Activated CD4-positive, alpha-beta memory T cell treated with anti-CD3 and anti-CD28 coated beads, Interleukin-2, amount 10 ng/mL, durations not matched to agents 7 days and 5 days (primary cell): ENCODE measurements around the gene TRABD2B. TPM values are rescaled to one million over a fixed set of nuclear protein-coding genes. Genes with fewer than 3 reads are reported as not detected.

Experiments used
- CTCF ChIA-PET: fragments of 350-600 bp; sonication (Branson Sonifier 250); formaldehyde crosslinking; loops from one replicate; lab custom pipeline; 2021; ENCODE audit warnings: antibody characterized with exemption, inconsistent platforms; lab: Charles Lee
- POLR2A ChIA-PET: fragments of 350-600 bp; sonication (Branson Sonifier 250); formaldehyde crosslinking; loops from one replicate; lab custom pipeline; 2021; ENCODE audit warnings: antibody characterized with exemption; lab: Charles Lee
- DNase-seq: peaks from one replicate; pipeline ENCODE4 v3.0.0-alpha.2; 2020
- H3K27ac Mint-ChIP-seq: one replicate; pipeline ENCODE4 v1.8.0; 2021; ENCODE audit warnings: mild to moderate bottlenecking, mixed read lengths
- H3K27me3 Mint-ChIP-seq: one replicate; pipeline ENCODE4 v1.8.0; 2021; ENCODE audit warnings: mixed read lengths
- H3K36me3 Mint-ChIP-seq: one replicate; pipeline ENCODE4 v1.8.0; 2021; ENCODE audit warnings: low read depth, mixed read lengths
- H3K4me1 Mint-ChIP-seq: one replicate; pipeline ENCODE4 v1.8.0; 2021; ENCODE audit warnings: mixed read lengths
- H3K4me3 Mint-ChIP-seq: one replicate; pipeline ENCODE4 v1.8.0; 2021; ENCODE audit warnings: mild to moderate bottlenecking, mixed read lengths
- H3K9me3 Mint-ChIP-seq: one replicate; pipeline ENCODE4 v1.8.0; 2021; ENCODE audit warnings: mixed read lengths
- total RNA-seq, 2 experiments: library from RNA; stranded (reverse); gene quantifications; one replicate each; pipeline ENCODE4 v1.2.3, GENCODE V29; 2021

Gene TRABD2B
- total RNA-seq, 2 experiments from 2014 or later: not detected

DNA sequence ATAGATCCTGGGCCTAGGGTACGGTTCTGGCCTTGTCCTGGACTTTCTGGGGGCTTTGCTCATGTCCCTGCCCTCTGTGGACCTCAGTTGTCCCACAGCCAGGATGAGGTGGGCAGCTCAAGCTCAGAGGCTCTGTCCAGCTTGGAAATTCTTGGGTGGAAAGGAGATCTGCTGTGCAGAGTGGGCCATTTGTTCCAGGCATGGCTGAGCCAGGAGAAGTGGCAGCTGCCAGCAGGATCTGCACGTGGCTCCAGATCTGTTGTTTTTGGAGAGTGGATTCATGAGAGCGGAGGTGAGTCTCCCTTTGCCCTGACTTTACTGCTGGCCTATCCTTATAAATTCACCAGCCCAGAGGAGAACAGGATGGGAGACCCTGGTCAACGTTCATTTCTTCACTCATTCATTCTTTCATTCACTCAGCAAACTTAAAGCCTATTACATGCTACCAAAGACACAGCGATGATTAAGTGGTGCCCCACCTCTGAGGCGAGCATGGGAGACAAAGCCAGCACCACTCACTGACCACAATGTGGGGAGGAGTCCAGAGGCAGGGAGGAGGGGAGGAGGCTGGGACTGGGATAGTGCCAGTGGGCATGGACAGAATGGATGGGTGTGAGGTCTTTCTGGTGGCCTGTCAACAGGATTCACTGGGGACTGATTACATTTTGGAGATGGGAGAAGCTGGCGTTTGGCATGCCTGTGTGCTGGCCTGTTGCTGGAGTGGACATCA is 205.1 kb downstream of the TRABD2B start:
- Mint-ChIP-seq H3K4me1 (no peaks in the 10 kb centered on the region), H3K4me3 (no peak overlapping the region), H3K36me3 (no peaks in the 10 kb centered on the region), H3K27ac (no peak overlapping the region), H3K9me3 (no peaks in the 10 kb centered on the region), H3K27me3 (no peaks in the 10 kb centered on the region)
- no peak for DNase-seq
- POLR2A ChIA-PET: no interaction called here
- CTCF ChIA-PET: no interaction called here

DNA sequence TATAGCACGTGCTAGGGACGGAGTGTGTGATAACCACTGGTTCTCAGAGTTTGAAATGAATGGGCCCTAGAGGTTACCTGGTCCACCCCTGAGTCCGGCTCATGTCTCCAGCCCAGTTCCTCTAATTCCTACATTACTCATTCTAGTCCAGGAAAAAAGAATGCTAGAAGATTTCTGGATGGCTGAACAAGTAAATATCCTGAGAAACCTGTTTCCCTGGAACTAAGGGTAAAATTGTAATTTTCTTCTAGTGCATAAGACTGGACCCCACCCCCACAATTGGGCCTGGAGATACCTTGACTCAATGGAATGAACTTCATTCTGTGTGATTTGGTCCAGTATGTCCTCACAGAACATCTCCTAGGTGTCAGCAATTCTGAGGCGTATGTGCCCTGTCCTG is 208.4 kb downstream of the TRABD2B start:
- CTCF ChIA-PET: no interaction called here

DNA sequence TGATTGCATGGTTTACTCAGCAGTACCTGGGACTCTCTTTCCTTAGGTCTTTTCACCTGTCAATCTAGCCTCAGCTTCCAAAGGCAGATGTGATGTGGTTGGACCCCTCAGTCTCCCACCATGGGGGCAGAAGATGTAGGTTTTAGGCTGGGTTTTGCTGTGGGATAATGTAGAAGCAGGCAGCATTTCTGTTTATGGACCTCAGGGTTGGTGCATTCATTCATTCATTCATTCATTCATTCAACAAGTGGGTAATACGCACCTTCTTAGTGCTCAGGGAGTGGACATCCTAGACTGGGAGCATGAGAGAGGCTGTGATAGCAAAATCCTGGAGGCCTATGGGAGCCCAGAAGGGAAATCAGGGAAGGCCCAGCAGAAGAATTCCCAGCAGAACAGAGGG is 209.6 kb downstream of the TRABD2B start:
- no peaks in the 10 kb centered on the region for H3K9me3 Mint-ChIP-seq
- no peak overlapping the region for H3K27ac Mint-ChIP-seq
- H3K27me3 Mint-ChIP-seq: no peaks in the 10 kb centered on the region
- H3K36me3 Mint-ChIP-seq: no peaks in the 10 kb centered on the region
- POLR2A ChIA-PET: no interaction called here
- no peak overlapping the region for H3K4me3 Mint-ChIP-seq
- no peak for DNase-seq
- CTCF ChIA-PET: no interaction called here
- no peaks in the 10 kb centered on the region for H3K4me1 Mint-ChIP-seq

More for the DNA sequence above, 208.4 kb downstream of the TRABD2B start:
- no peaks in the 10 kb centered on the region for H3K9me3 Mint-ChIP-seq
- no peaks in the 10 kb centered on the region for H3K4me1 Mint-ChIP-seq
- no peaks in the 10 kb centered on the region for H3K27me3 Mint-ChIP-seq
- POLR2A ChIA-PET: no interaction called here
- H3K27ac Mint-ChIP-seq: no peak overlapping the region
- H3K36me3 Mint-ChIP-seq: no peaks in the 10 kb centered on the region
- H3K4me3 Mint-ChIP-seq: no peak overlapping the region
- no peak for DNase-seq

DNA sequence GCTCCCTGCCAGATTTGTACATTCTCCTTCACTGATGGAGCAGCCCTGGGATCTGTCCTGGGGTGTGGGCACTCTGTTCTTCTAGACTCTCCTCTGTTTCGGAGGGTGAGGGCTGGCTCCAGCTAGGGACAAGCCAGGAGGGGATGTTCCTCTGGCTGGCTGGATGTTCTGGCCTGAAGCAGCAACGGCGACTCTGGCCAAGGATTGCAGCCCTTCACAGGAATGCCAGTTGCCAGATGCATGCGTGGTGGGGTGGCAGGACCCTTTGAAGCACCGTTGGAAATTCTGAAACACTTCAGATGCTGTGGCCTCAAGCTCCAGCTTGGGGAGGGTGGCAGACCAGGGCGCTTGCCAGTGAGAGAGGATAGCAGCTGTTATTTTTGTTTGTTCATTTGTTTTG is 210.9 kb downstream of the TRABD2B start:
- POLR2A ChIA-PET: no interaction called here

DNA sequence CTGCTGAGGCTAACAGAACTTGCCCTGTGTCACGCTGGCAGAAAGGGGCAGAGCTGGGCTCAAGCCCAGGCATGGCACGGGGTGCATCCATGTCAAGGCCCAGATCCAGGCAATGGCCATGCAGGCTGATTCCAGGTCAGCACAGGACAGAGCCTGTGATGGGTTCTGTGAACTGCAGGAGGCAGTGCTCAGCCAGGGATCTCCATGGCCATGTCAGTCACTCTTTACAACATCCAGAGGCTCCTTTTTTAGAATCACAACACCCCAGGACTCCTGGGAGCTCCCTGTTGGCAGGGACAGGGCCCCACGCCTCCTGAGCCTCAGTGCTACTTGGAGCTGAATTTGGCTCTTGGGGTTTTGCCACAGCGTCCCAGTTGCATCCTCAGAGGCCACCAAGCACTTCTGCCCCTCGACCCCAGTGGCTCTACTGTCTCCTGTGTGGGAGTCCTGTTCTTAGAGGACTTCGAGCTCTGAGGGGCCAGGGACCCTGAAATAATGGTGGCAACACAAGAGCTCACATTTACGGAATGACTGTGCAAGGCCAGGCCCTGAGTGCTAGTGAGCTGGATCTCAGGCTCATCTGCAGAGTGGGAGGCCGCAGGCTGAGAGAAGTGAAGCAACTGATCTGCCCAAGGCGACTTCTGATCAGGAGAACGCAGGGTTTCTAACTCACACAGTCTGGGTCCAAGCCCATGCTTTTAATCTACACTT is 211.5 kb downstream of the TRABD2B start:
- ChIA-PET POLR2A (no interaction called here), CTCF (no interaction called here)
- no peaks in the 10 kb centered on the region for H3K27me3 Mint-ChIP-seq
- no peaks in the 10 kb centered on the region for H3K4me1 Mint-ChIP-seq
- H3K27ac Mint-ChIP-seq: no peak overlapping the region
- no peak for DNase-seq
- H3K4me3 Mint-ChIP-seq: no peak overlapping the region
- H3K9me3 Mint-ChIP-seq: no peaks in the 10 kb centered on the region
- no peaks in the 10 kb centered on the region for H3K36me3 Mint-ChIP-seq

More for the DNA sequence above, 210.9 kb downstream of the TRABD2B start:
- Mint-ChIP-seq H3K27me3 (no peaks in the 10 kb centered on the region), H3K36me3 (no peaks in the 10 kb centered on the region), H3K9me3 (no peaks in the 10 kb centered on the region), H3K27ac (no peak overlapping the region), H3K4me3 (no peak overlapping the region), H3K4me1 (no peaks in the 10 kb centered on the region)
- CTCF ChIA-PET: no interaction called here
- no peak for DNase-seq

DNA sequence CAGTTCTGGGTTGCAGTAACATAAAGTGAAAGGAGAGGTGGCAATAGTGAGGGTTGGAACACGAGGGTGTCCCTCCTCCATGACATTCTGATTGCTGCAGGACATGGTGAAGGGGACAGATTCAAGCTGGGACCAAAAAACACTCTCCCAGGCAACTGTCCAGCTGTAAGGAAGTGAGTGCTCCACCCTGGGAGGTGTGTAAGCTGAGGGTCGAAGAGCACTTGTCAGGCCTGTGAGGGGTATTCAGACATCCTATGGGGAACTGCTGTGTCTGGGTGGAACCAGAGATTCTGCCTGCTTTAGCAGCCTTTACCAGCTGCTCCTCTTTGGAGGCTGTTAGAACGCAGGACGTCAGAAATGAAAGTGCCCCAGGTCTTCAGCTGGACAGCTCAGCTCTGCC is 212.1 kb downstream of the TRABD2B start:
- ChIA-PET POLR2A (no interaction called here), CTCF (no interaction called here)
- Mint-ChIP-seq H3K27me3 (no peaks in the 10 kb centered on the region), H3K4me1 (no peaks in the 10 kb centered on the region), H3K27ac (no peak overlapping the region), H3K4me3 (no peak overlapping the region), H3K9me3 (no peaks in the 10 kb centered on the region), H3K36me3 (no peaks in the 10 kb centered on the region)
- no peak for DNase-seq

DNA sequence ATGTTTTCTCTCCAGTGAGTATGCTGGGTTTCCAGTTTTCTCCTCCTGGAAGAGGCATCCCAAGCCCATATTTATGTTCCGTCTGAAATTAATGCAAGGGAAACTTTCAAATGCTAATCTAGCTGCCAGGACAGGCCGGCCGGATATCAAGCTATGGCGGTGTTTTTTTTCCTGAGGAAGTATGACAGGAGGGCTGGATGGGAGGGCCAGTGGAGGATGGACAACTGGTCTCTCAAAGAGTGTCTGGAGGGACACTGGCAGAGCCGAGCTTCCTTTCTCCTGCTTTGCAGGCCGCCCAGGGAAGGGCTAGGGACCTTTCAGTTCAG is 212.7 kb downstream of the TRABD2B start:
- CTCF ChIA-PET: no interaction called here
- Mint-ChIP-seq H3K27ac (no peak overlapping the region), H3K4me3 (no peak overlapping the region), H3K9me3 (no peaks in the 10 kb centered on the region), H3K4me1 (no peaks in the 10 kb centered on the region), H3K36me3 (no peaks in the 10 kb centered on the region), H3K27me3 (no peaks in the 10 kb centered on the region)
- no peak for DNase-seq
- POLR2A ChIA-PET: no interaction called here

DNA sequence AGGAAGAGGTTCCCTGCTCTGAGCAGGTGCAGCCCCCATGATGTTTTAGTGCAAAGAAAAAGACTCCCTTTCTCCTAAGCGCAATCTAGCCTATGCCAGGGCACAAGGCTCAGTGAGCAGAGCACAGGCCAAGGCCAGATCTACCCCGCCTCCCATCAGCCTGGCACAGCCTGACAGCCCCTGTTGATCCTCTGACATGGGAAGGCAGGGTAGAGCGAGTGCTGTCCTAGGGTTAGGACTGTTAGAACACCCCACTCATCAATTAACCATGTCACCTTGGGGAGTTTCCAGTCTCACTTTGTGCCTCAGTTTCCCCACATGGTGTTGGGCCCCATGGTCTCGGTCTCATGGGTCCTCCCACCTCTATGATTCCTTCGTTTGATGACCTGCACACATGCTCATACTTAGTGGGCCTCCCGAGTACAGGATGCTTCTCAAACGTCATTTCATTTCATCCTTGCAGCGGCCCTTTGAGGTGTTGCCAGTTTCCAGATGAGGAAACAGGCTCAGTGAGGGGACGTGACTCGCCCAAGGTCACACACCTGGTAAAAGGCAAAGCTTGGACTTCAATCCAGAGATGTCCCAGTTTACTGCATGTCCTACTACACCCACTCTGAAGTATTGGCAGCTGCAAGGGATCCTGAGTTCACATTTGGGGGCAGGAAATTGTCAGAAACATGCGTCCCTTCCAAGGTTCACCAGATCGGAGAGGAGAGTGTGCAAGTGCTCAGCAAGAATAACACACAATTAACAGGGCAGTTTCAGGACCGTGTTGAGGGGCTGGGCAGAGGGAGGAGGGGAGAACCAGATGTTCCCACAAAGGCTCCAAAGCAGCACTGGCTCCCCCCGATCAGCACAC is 213.3 kb downstream of the TRABD2B start:
- H3K4me3 Mint-ChIP-seq: no peak overlapping the region
- CTCF ChIA-PET: no interaction called here
- no peak overlapping the region for H3K27ac Mint-ChIP-seq
- no peaks in the 10 kb centered on the region for H3K27me3 Mint-ChIP-seq
- no peaks in the 10 kb centered on the region for H3K36me3 Mint-ChIP-seq
- H3K9me3 Mint-ChIP-seq: no peaks in the 10 kb centered on the region
- POLR2A ChIA-PET: no interaction called here
- no peak for DNase-seq
- H3K4me1 Mint-ChIP-seq: no peaks in the 10 kb centered on the region

DNA sequence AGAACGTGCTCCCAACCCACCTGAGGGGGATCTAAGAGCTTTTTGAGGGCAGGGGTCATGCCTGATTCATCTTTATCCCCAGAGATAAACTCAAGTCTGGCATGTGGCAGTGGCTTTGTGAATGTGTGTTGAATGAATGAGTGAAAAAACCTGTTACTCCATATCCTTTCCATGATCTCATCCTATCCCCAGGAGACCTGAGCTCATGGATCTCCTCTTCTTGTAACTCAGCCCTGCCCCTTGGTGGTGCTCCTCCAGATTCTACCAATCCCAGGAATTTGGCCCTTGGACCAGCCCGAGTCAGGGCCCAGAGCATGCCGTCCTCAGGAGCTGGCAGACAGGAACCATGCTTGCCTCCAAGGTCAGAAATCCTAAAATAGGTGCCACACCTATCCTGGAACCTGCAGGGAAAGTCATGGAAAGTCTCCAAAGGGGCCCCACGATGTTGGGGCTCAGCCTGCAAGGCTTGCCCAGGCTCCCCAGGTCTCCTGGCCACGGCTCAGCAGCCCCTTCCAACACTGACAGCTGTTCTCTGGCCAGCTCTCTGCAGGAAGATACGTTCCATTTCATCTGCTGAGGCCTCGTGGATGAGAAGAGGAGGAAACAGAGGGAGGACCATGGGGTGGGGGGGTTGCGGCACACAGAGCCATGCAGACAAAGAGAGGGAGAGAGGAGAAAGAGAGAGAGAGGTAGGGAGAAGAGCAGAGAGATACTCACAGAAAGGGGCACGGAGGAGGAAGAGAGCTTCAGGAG is 214.6 kb downstream of the TRABD2B start:
- POLR2A ChIA-PET: no interaction called here
- Mint-ChIP-seq H3K4me3 (no peak overlapping the region), H3K27ac (no peak overlapping the region), H3K27me3 (no peaks in the 10 kb centered on the region), H3K9me3 (no peaks in the 10 kb centered on the region), H3K36me3 (no peaks in the 10 kb centered on the region), H3K4me1 (no peaks in the 10 kb centered on the region)
- CTCF ChIA-PET: no interaction called here
- DNase-seq: no peak

DNA sequence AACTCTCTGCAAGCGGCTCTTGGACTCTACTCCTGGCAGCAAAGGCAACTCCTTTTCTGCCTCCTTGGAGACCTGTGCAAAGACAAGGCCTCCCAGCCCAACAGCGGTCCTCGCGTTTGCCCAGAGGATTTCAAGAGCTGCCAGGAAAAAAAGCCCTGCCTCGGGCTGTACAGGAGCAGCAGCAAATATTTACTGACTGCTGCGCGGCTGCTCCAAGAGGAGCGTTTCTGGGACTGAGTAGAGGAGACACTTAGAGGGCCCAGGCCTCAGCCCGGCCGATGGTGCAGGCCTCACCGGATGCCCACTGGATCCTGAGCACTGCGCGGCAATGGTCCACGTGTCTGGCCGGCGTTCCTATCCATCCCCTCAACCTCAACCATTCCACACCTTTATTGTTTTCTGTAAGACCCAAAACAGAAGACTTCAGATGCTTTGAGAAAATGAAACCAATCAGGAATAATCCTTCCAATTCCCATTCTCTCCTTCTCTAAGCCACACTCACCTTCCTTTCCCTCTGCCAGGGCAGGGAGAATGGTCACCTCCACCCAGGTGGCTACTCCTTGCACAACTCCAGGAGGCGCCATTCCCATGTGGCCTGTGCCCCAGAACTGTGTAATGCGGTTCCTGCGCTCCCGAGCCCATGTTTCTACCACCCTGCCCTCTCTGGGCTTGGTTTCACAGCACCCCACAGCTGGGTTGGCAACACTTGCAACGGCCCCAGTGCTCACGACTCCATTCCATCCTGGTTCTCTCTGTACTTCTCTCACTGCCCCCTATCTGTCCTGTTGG is 215.8 kb downstream of the TRABD2B start:
- DNase-seq: no peak
- no peak overlapping the region for H3K27ac Mint-ChIP-seq
- no peaks in the 10 kb centered on the region for H3K36me3 Mint-ChIP-seq
- no peaks in the 10 kb centered on the region for H3K4me1 Mint-ChIP-seq
- CTCF ChIA-PET: no interaction called here
- POLR2A ChIA-PET: no interaction called here
- no peak overlapping the region for H3K4me3 Mint-ChIP-seq
- no peaks in the 10 kb centered on the region for H3K9me3 Mint-ChIP-seq
- no peaks in the 10 kb centered on the region for H3K27me3 Mint-ChIP-seq

DNA sequence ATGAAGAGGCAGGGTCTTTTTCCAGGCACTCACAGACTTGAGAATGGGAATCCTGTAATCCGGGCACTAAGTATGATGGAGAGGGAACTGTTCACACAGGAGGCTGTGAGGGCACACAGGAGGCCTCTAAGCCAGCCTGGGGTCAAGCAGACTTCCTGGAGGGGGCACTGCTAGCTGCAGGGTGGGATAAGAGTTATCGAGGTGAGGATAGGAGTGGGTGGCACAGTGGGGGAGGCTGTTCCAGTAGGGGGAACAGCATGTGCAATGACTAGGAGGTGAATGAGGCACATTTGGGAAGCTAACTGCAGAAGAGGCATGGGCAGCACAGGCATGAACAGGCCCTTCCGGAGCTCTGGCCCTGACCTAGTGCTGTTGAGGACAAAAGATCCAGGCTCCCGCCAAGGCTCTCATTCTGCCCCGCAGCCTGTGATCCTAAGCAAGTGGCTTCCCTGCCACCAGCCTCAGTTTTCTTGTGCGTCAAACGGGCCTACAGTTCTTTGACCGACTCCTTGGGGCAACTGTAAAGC is 216.7 kb downstream of the TRABD2B start:
- DNase-seq: no peak
- Mint-ChIP-seq H3K4me1 (no peaks in the 10 kb centered on the region), H3K27me3 (no peaks in the 10 kb centered on the region), H3K36me3 (no peaks in the 10 kb centered on the region), H3K27ac (no peak overlapping the region), H3K4me3 (no peak overlapping the region), H3K9me3 (no peaks in the 10 kb centered on the region)
- ChIA-PET CTCF (no interaction called here), POLR2A (no interaction called here)

DNA sequence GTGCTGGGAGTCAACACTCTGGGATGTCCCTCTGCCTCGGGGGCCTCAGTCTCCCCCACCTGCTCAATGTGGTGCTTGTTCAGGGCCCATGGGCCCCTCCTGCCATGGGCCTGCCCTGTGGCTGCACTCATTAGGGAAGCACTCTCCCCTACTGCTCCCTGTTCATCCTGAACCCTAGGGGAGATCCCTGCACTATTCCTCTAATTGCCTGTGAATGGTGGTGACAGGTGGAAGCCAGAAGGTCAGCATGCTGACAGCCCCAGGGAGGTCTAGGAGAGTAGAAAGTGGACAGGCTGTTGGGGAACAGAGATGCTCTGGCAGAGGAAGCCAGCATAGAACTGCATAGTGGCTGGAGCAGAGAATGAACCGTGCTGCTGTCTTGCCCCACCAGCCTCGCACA is 217.6 kb downstream of the TRABD2B start:
- no peak overlapping the region for H3K27ac Mint-ChIP-seq
- no peaks in the 10 kb centered on the region for H3K4me1 Mint-ChIP-seq
- POLR2A ChIA-PET: no interaction called here
- no peaks in the 10 kb centered on the region for H3K36me3 Mint-ChIP-seq
- no peak for DNase-seq
- no peak overlapping the region for H3K4me3 Mint-ChIP-seq
- CTCF ChIA-PET: no interaction called here
- no peaks in the 10 kb centered on the region for H3K27me3 Mint-ChIP-seq
- no peaks in the 10 kb centered on the region for H3K9me3 Mint-ChIP-seq
